ENCODE measurements around the gene RASGEF1B.

DNA sequence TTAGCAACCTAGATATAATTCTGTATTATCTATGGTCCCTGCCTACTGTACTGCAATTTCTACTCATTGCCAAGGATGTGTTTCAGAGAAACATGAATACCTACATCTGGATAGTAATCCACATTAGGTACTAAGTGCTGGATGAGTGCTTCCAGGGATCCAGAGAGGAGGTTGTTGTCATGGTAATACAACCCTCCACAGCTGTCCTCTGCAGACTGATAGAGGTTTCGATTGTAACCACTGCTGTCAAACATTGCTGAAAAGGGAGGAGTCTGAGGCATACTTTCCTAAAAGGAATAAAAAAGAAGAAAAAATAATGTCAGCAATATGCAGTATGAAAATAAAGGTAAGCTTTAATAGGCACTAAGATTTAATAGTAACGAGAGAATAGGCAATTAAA, 12.5 kb downstream of the RASGEF1B start:
- no peak for TF ChIP-seq CTCF (IDR thresholded peaks at IDR 0.05; ENCODE audit: insufficient read depth, low read length, poor library complexity, severe bottlenecking)
- TF ChIP-seq EZH2phosphoT487 (conservative IDR thresholded peaks at IDR 0.05; ENCODE audit: low read length), result no peak
